ENCODE measurements around the gene GPR68. TPM values are rescaled to one million over a fixed set of nuclear protein-coding genes. Genes with fewer than 3 reads are reported as not detected.
A peak's percentile ranks its signal among the peaks of the same experiment; 100 is the strongest.

Gene GPR68
- polyA plus RNA-seq, 1 donor (not counting 4 experiments of a cell fraction or from before 2014, with no cell fraction given), result 1.2 TPM

DNA sequence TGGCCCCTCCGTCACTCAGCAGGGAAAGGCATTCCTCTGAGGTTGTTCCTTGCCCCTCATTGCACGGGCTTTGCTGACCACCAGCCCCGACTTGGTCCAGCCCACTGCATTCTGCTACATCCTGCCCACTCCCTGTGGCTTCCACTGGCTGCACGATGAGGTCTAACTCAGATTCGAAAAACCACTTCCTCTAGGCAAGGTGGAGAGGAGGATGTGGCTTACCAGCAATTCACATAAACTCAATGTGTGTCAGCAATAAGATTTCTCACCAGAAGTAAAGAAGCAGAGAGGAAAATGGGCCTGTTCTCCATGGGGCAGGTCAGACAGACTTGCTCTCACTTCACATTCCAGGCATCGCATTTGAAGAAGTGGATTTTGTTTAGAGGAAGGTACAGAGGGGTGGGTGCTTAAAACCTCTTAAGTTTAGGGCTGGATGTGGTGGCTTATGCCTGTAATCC, 14.7 kb downstream of the GPR68 start:
- no peak overlapping the region for H3K9ac ChIP-seq (ENCODE audit: control insufficient read depth, extremely low read depth, insufficient read depth, low read length)
- TF ChIP-seq, protein P1, sequence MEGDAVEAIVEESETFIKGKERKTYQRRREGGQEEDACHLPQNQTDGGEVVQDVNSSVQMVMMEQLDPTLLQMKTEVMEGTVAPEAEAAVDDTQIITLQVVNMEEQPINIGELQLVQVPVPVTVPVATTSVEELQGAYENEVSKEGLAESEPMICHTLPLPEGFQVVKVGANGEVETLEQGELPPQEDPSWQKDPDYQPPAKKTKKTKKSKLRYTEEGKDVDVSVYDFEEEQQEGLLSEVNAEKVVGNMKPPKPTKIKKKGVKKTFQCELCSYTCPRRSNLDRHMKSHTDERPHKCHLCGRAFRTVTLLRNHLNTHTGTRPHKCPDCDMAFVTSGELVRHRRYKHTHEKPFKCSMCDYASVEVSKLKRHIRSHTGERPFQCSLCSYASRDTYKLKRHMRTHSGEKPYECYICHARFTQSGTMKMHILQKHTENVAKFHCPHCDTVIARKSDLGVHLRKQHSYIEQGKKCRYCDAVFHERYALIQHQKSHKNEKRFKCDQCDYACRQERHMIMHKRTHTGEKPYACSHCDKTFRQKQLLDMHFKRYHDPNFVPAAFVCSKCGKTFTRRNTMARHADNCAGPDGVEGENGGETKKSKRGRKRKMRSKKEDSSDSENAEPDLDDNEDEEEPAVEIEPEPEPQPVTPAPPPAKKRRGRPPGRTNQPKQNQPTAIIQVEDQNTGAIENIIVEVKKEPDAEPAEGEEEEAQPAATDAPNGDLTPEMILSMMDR (optimal IDR thresholded peaks at IDR 0.05 in 1 of 3, IDR thresholded peaks at IDR 0.05 in 1 of 3, conservative IDR thresholded peaks at IDR 0.05 in 1 of 3; ENCODE audit: extremely low read depth in 1 of 3, insufficient read depth in 2 of 3, low read length in 3 of 3), result no peak
- no peak for TF ChIP-seq EZH2 (IDR thresholded peaks at IDR 0.05; ENCODE audit: low read length)
- dilution Hi-C loops (cut with MboI; ENCODE audit: extremely low pct_ligation_motif_present, low sequenced_read_pairs), result no loop called here
- no peaks in the 10 kb centered on the region for H3K9me1 ChIP-seq (ENCODE audit: control insufficient read depth, extremely low read depth, insufficient read depth, low read length)
- H4K20me1 ChIP-seq (ENCODE audit: control insufficient read depth, extremely low read depth, insufficient read depth, low read length), result no peaks in the 10 kb centered on the region
- no peaks in the 10 kb centered on the region for H3K27me3 ChIP-seq (ENCODE audit: control insufficient read depth, extremely low read depth, insufficient read depth, low read length)
- FAIRE-seq (peak; percentile 86), DNase-seq (ENCODE audit: low read depth, low spot score) (no peak)
- peak overlapping the region; percentile 36 for H3K4me2 ChIP-seq (ENCODE audit: control insufficient read depth, extremely low read depth, insufficient read depth, low read depth, low read length)
- H2AFZ ChIP-seq (ENCODE audit: control insufficient read depth, low read length), result no peak overlapping the region
- no peak overlapping the region for H3K27ac ChIP-seq (ENCODE audit: control insufficient read depth, insufficient read depth, low read length)
- no peaks in the 10 kb centered on the region for H3K9me3 ChIP-seq (ENCODE audit: control insufficient read depth, low read depth, low read length)
- no peaks in the 10 kb centered on the region for H3K79me2 ChIP-seq (ENCODE audit: control insufficient read depth, insufficient read depth, low read length)
- peaks cover 31% of the 10 kb centered on the region for H3K4me1 ChIP-seq (ENCODE audit: control insufficient read depth, extremely low read depth, insufficient read depth, low read length)
- H3K36me3 ChIP-seq (ENCODE audit: control insufficient read depth in 2 of 2, extremely low read depth in 1 of 2, insufficient read depth in 2 of 2, low read length in 2 of 2), result no peaks in the 10 kb centered on the region
- no peak overlapping the region for H3K4me3 ChIP-seq (ENCODE audit: control insufficient read depth in 2 of 3, extremely low read depth in 1 of 3, insufficient read depth in 2 of 3, low read depth in 1 of 3, low read length in 3 of 3)

DNA sequence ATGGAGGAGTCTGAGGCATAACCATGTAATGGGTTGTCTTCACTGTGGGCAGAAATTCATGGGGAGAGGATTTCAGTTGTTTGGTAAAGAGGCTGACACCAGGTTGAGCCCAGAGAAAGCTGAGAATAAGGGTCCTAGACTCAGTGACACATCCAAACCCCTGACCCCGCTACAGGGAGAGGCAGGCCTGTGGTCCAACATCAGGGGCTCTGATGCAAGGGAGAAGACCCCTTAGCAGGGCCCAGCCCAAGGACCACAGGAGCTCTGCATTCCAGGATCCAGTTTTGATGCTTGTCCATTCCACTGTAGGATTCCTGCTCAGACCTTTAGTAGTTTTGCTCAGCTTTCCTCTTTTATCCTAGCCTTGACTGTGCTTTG, 15.5 kb downstream of the GPR68 start:
- no peak overlapping the region for H3K9ac ChIP-seq (ENCODE audit: control insufficient read depth, extremely low read depth, insufficient read depth, low read length)
- FAIRE-seq (peak; percentile 64), DNase-seq (ENCODE audit: low read depth, low spot score) (no peak)
- H3K36me3 ChIP-seq (ENCODE audit: control insufficient read depth in 2 of 2, extremely low read depth in 1 of 2, insufficient read depth in 2 of 2, low read length in 2 of 2), result no peaks in the 10 kb centered on the region
- H4K20me1 ChIP-seq (ENCODE audit: control insufficient read depth, extremely low read depth, insufficient read depth, low read length), result no peaks in the 10 kb centered on the region
- no peak overlapping the region for H3K4me2 ChIP-seq (ENCODE audit: control insufficient read depth, extremely low read depth, insufficient read depth, low read depth, low read length)
- no peaks in the 10 kb centered on the region for H3K9me1 ChIP-seq (ENCODE audit: control insufficient read depth, extremely low read depth, insufficient read depth, low read length)
- no peak overlapping the region for H3K27ac ChIP-seq (ENCODE audit: control insufficient read depth, insufficient read depth, low read length)
- TF ChIP-seq, protein P1 (optimal IDR thresholded peaks at IDR 0.05 in 1 of 3, IDR thresholded peaks at IDR 0.05 in 1 of 3, conservative IDR thresholded peaks at IDR 0.05 in 1 of 3; ENCODE audit: extremely low read depth in 1 of 3, insufficient read depth in 2 of 3, low read length in 3 of 3), result no peak
- TF ChIP-seq EZH2 (IDR thresholded peaks at IDR 0.05; ENCODE audit: low read length), result no peak
- H3K27me3 ChIP-seq (ENCODE audit: control insufficient read depth, extremely low read depth, insufficient read depth, low read length), result no peaks in the 10 kb centered on the region
- dilution Hi-C loops (cut with MboI; ENCODE audit: extremely low pct_ligation_motif_present, low sequenced_read_pairs), result no loop called here
- H3K4me3 ChIP-seq (ENCODE audit: control insufficient read depth in 2 of 3, extremely low read depth in 1 of 3, insufficient read depth in 2 of 3, low read depth in 1 of 3, low read length in 3 of 3), result no peak overlapping the region
- no peaks in the 10 kb centered on the region for H3K9me3 ChIP-seq (ENCODE audit: control insufficient read depth, low read depth, low read length)
- no peak overlapping the region for H2AFZ ChIP-seq (ENCODE audit: control insufficient read depth, low read length)
- no peaks in the 10 kb centered on the region for H3K79me2 ChIP-seq (ENCODE audit: control insufficient read depth, insufficient read depth, low read length)
- H3K4me1 ChIP-seq (ENCODE audit: control insufficient read depth, extremely low read depth, insufficient read depth, low read length), result peaks cover 31% of the 10 kb centered on the region

All from keratinocyte (primary cell).